Measurements from ENCODE around the gene ECT2.
A peak's percentile ranks its signal among the peaks of the same experiment; 100 is the strongest.
"Not testable (repeated sequence)": the region's sequence is repeated elsewhere in the genome, so short reads cannot be mapped to it uniquely, and the experiment has no call there.

The ECT2 gene

GRCh38 chr3:172717493-172718088 lies 32.9 kb upstream of the ECT2 start:
- Histone ChIP-seq H3K36me3 (ENCODE audit: insufficient read depth, low read length) (no peaks in the 10 kb centered on the region), H3K27ac (no peak overlapping the region), H3K9ac (ENCODE audit: insufficient read length) (no peak overlapping the region), H3K4me3 (no peak overlapping the region), H3K9me3 (ENCODE audit: low read depth, low read length) (no peaks in the 10 kb centered on the region)
- no peak for DNase-seq (ENCODE audit: low read depth, low spot score)
- TF ChIP-seq POLR2AphosphoS5 (IDR thresholded peaks at IDR 0.05; ENCODE audit: borderline replicate concordance, low read depth, low read length) (no peak), EZH2 (IDR thresholded peaks at IDR 0.05) (no peak), FOXP2 (optimal IDR thresholded peaks at IDR 0.05; ENCODE audit: control extremely low read depth, extremely low read length, insufficient read depth) (no peak)

GRCh38 chr3:172722536-172723040 lies 27.9 kb upstream of the ECT2 start:
- DNase-seq (ENCODE audit: low read depth, low spot score); H3K36me3 ChIP-seq (ENCODE audit: insufficient read depth, low read length); H3K9ac ChIP-seq (ENCODE audit: insufficient read length); H3K4me3 ChIP-seq; H3K27ac ChIP-seq; H3K9me3 ChIP-seq (ENCODE audit: low read depth, low read length): not testable (repeated sequence)

- no peaks in the 10 kb centered on the region for H3K36me3 ChIP-seq (ENCODE audit: insufficient read depth, low read length)
- TF ChIP-seq EZH2 (IDR thresholded peaks at IDR 0.05) = no peak
- H3K4me3 ChIP-seq = no peak overlapping the region
- no peak overlapping the region for H3K9ac ChIP-seq (ENCODE audit: insufficient read length)
- no peak for DNase-seq (ENCODE audit: low read depth, low spot score)
- H3K9me3 ChIP-seq (ENCODE audit: low read depth, low read length) = no peaks in the 10 kb centered on the region
- H3K27ac ChIP-seq = no peak overlapping the region
These were observed 24.1 kb upstream of the ECT2 start for GRCh38 chr3:172726380-172726779.

- H3K4me3 ChIP-seq = no peak overlapping the region
- no peaks in the 10 kb centered on the region for H3K36me3 ChIP-seq (ENCODE audit: insufficient read depth, low read length)
- H3K27ac ChIP-seq = no peak overlapping the region
- TF ChIP-seq EZH2 (IDR thresholded peaks at IDR 0.05) = no peak
- no peak for TF ChIP-seq POLR2AphosphoS5 (IDR thresholded peaks at IDR 0.05; ENCODE audit: borderline replicate concordance, low read depth, low read length)
- no peak for TF ChIP-seq FOXP2 (optimal IDR thresholded peaks at IDR 0.05; ENCODE audit: control extremely low read depth, extremely low read length, insufficient read depth)
- no peak for DNase-seq (ENCODE audit: low read depth, low spot score)
- no peaks in the 10 kb centered on the region for H3K9me3 ChIP-seq (ENCODE audit: low read depth, low read length)
- H3K9ac ChIP-seq (ENCODE audit: insufficient read length) = no peak overlapping the region
These were observed 15.5 kb upstream of the ECT2 start for GRCh38 chr3:172735014-172735413.

- no peak overlapping the region for H3K9ac ChIP-seq (ENCODE audit: insufficient read length)
- no peaks in the 10 kb centered on the region for H3K36me3 ChIP-seq (ENCODE audit: insufficient read depth, low read length)
- TF ChIP-seq EZH2 (IDR thresholded peaks at IDR 0.05) = no peak
- no peak for DNase-seq (ENCODE audit: low read depth, low spot score)
- H3K4me3 ChIP-seq = no peak overlapping the region
- no peak overlapping the region for H3K27ac ChIP-seq
- H3K9me3 ChIP-seq (ENCODE audit: low read depth, low read length) = no peaks in the 10 kb centered on the region
These were observed 11.1 kb upstream of the ECT2 start for GRCh38 chr3:172739462-172739861.

GRCh38 chr3:172746475-172746874 lies 4.1 kb upstream of the ECT2 start:
- TF ChIP-seq EZH2 (IDR thresholded peaks at IDR 0.05) (no peak), POLR2AphosphoS5 (IDR thresholded peaks at IDR 0.05; ENCODE audit: borderline replicate concordance, low read depth, low read length) (no peak), FOXP2 (optimal IDR thresholded peaks at IDR 0.05; ENCODE audit: control extremely low read depth, extremely low read length, insufficient read depth) (no peak)
- no peaks in the 10 kb centered on the region for H3K36me3 ChIP-seq (ENCODE audit: insufficient read depth, low read length)
- H3K27ac ChIP-seq = no peak overlapping the region
- H3K4me3 ChIP-seq = no peak overlapping the region
- H3K9ac ChIP-seq (ENCODE audit: insufficient read length) = no peak overlapping the region
- no peak for DNase-seq (ENCODE audit: low read depth, low spot score)
- H3K9me3 ChIP-seq (ENCODE audit: low read depth, low read length) = no peaks in the 10 kb centered on the region

- Histone ChIP-seq H3K9ac (ENCODE audit: insufficient read length) (no peak overlapping the region), H3K27ac (peak overlapping the region; percentile 2; the same call in 1 of the 2 replicates), H3K9me3 (ENCODE audit: low read depth, low read length) (no peaks in the 10 kb centered on the region), H3K4me3 (no peak overlapping the region; the same call in 1 of the 2 replicates), H3K36me3 (ENCODE audit: insufficient read depth, low read length) (peaks cover 21% of the 10 kb centered on the region)
- TF ChIP-seq EZH2 (IDR thresholded peaks at IDR 0.05) (no peak), POLR2AphosphoS5 (IDR thresholded peaks at IDR 0.05; ENCODE audit: borderline replicate concordance, low read depth, low read length) (no peak), FOXP2 (optimal IDR thresholded peaks at IDR 0.05; ENCODE audit: control extremely low read depth, extremely low read length, insufficient read depth) (no peak)
- DNase-seq (ENCODE audit: low read depth, low spot score) = no peak
These were observed 1.1 kb upstream of the ECT2 start for GRCh38 chr3:172749230-172749965.

GRCh38 chr3:172750069-172750367 lies 508 bp upstream of the ECT2 start:
- H3K9ac ChIP-seq (ENCODE audit: insufficient read length) = peak overlapping the region; percentile 76
- peak overlapping the region; percentile 88 for H3K4me3 ChIP-seq
- peak overlapping the region; percentile 55; the same call in 1 of the 2 replicates for H3K27ac ChIP-seq
- no peaks in the 10 kb centered on the region for H3K9me3 ChIP-seq (ENCODE audit: low read depth, low read length)
- no peak for DNase-seq (ENCODE audit: low read depth, low spot score)
- peaks cover 27% of the 10 kb centered on the region for H3K36me3 ChIP-seq (ENCODE audit: insufficient read depth, low read length)
- TF ChIP-seq POLR2AphosphoS5 (IDR thresholded peaks at IDR 0.05; ENCODE audit: borderline replicate concordance, low read depth, low read length) (no peak), EZH2 (IDR thresholded peaks at IDR 0.05) (no peak), FOXP2 (optimal IDR thresholded peaks at IDR 0.05; ENCODE audit: control extremely low read depth, extremely low read length, insufficient read depth) (no peak)

- H3K9ac ChIP-seq (ENCODE audit: insufficient read length) = peak overlapping the region; percentile 95
- no peak for DNase-seq (ENCODE audit: low read depth, low spot score)
- TF ChIP-seq FOXP2 (optimal IDR thresholded peaks at IDR 0.05; ENCODE audit: control extremely low read depth, extremely low read length, insufficient read depth) (no peak), EZH2 (IDR thresholded peaks at IDR 0.05) (no peak), POLR2AphosphoS5 (IDR thresholded peaks at IDR 0.05; ENCODE audit: borderline replicate concordance, low read depth, low read length) (no peak)
- H3K4me3 ChIP-seq = peak overlapping the region; percentile 88
- H3K36me3 ChIP-seq (ENCODE audit: insufficient read depth, low read length) = peaks cover 40% of the 10 kb centered on the region
- peak overlapping the region; percentile 87 for H3K27ac ChIP-seq
- H3K9me3 ChIP-seq (ENCODE audit: low read depth, low read length) = no peaks in the 10 kb centered on the region
These were observed 714 bp downstream of the ECT2 start for GRCh38 chr3:172751175-172751704.
